Transverse colon (tissue), 4 donors: ENCODE measurements around the gene THBS3.

Source experiments
- CTCF ChIP-seq, 5 experiments: fragments of 200-600 bp in 3 of 5; fragments of 450-650 bp in 2 of 5; sonication (generic) in 3 of 5; IDR thresholded peaks; 1 replicate in 2 of 5; 2 replicates in 3 of 5; pipeline ENCODE4 v1.5.1; 2016 to 2017; ENCODE audit warnings: antibody characterized with exemption in 5 of 5, inconsistent platforms in 3 of 5, mild to moderate bottlenecking in 2 of 5, moderate library complexity in 1 of 5
- EP300 ChIP-seq: sonication (generic); formaldehyde crosslinking; IDR thresholded peaks from one replicate; pipeline ENCODE4 v1.6.1; 2017; ENCODE audit warnings: antibody characterized with exemption, low read depth
- POLR2A ChIP-seq: fragments of 450-650 bp; IDR thresholded peaks from one replicate; pipeline ENCODE4 v1.6.1; 2016; ENCODE audit warnings: antibody characterized with exemption, mild to moderate bottlenecking, moderate library complexity
- POLR2AphosphoS5 ChIP-seq, 3 donors: sonication (generic); formaldehyde crosslinking; IDR thresholded peaks; one replicate each; pipeline ENCODE4 v1.6.1; 2016; ENCODE audit warnings: antibody characterized with exemption in 3 of 3

DNA sequence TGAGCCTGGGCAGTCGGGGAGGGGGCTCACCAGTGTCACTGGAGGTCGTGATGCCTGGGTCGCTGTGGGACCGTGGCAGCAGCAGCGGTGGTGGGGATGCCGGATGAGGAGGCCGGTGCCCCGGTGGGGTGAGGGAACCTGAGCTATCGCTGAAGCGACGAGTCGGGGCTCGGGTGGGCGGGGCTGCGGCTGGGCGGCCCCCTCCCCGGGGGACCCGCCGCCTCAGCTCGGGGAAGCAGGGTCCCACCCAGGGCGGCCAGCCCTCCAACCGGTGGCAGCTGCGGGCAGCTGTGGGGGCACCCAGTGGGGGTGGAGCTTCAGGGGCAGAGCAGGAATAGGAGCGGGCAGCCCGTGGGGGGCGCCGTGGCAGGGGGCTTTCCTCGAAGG, 42.5 kb upstream of the THBS3 start:
- TF ChIP-seq CTCF (IDR thresholded peaks at IDR 0.05) (no peak), EP300 (no peak), POLR2AphosphoS5 (IDR thresholded peaks at IDR 0.05) (no peak), POLR2A (no peak)
